ENCODE results near the gene AIF1L.
"Not testable (repeated sequence)": the region's sequence is repeated elsewhere in the genome, so short reads cannot be mapped to it uniquely, and the experiment has no call there.

The AIF1L gene

DNA sequence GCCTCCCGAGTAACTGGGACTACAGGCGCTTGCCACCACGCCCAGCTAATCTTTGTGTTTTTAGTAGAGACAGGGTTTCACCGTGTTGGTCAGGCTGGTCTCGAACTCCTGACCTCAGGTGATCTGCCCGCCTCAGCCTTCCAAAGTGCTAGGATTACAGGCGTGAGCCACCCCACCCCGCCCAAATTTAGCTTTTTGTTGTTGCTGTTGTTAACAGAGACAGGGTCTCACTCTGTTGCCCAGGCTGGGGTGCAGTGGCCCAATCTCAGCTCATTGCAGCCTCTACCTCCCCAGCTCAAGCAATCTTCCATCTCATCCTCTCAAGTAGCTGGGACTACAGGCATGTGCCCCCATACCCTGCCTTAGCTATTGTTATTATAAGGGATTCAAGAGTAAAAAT lies 3.5 kb downstream of the AIF1L start:
- not testable (repeated sequence) for DNase-seq

DNA sequence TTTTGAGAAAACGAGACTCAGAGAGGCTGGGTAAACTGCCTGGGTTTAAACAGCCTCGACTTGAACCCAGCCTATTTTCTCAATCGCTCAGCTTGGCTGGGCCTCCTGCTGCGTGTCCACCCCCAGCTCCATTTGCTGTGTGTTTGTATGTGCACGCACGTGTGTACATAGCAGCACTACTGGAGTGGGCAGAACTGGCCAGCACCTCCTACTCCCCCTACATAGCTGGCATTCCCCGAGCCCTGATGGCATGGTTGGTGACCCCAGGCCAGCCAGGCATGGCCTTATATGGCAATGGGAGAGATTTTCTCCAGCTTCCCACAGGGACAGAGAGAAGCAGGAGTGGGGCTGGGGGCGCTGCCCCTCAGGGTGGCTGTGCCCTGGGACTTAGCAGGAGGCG lies 4.1 kb downstream of the AIF1L start:
- DNase-seq = no peak

DNA sequence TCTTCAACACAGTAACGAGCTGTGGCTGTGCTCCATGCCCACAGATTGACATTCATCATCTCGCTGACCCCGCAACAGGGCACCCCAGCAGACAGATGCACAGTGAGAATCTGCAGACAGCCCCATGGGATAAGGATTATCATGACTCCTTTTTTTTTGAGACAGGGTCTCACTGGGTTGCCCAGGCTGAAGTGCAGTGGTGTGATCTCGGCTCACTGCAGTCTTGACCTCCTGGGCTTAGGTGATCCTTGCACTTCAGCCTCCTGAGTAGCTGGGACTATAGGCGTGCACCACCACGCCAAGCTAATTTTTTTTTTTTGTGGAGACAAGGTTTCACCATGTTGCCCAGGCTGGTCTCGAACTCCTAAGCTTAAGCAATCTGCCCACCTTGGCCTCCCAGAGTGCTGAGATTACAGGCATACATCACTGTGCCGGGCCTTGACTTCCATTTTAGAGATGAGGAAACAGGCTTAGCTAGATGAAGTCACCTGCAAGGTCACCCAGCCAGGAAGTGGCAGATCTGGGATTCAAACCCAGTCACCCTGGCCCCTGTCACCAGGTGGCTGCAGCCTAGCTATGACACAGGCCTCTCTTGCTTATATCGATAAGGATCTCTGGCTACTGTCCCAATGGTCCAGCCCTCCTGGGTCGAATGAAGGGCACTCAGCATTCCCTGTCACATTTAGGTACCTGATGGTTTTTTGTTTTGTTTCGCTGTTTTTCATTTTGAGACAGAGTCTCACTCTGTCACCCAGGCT lies 5.1 kb downstream of the AIF1L start:
- no peak for DNase-seq

DNA sequence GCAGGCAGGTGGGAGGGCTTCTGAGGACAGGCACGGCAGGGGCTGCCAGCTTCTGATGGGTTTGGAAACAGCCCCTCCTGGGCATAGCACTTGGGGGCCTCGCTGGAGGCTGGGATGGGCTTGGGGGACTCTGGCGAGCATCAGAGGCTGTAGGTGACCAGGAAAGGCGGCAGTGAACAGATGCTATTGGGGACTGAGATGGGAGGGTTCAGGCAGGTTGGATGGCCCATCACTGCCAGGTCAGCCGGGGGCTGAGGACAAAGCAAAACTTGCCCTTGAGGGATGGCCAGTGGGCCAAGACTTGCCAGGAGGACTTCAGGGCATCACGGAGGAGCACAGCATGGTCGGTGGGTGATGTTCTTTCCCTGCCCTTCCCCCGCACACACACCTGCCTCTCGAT lies 6.7 kb downstream of the AIF1L start:
- no peak for DNase-seq

DNA sequence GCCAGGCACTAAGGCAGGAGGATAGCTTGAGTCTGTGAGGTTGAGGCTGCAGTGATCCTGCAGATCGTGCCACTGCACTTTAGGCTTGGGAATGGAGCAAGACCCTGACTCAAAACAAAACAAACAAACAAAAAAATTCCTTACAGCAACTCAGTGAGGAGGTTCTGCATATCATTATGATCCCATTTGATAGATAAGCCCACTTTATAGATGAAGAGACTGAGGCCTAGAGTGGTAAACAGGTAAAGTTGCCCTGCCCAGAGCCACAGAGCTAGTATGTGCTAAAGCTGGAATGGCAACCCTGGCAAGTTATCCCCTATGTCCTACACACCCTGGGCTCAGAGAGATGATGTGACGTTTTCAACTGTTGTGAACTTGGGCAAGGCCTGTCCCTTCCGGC lies 7.2 kb downstream of the AIF1L start:
- DNase-seq = no peak

DNA sequence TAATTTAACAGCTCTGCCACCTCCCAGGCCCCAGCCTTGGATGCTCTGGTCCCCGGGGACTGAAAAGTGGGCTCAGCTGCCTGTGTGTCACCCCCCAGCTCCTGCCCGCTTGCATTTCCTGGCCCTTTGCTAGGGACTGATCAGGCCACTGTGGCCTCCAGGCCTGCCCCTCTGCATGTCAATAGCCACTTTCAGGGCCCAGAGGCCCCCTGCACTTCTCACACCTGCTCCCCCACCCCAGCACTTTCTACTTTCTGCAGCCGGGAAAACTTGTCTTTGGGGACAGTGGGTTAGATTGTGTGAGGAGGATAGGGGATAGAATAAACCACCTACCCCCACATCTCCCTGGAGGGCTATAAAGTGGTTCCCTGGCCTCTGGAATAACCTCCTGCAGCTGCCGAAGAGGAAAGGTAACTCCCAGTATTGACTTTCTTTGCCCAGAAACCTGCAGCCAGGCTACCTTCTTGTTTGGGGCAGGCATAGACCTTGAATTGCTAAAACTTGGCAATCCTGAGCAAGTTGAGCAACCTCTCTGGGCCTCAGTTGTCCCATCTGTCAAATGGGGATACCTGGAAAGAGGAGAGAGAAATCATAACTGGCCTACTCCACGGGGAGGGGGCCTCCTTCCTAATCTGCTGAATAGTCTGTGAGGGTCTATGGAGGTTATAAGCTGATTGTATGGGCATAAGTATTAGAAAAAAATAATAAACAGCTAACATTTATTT lies 7.8 kb downstream of the AIF1L start:
- no peak for DNase-seq

DNA sequence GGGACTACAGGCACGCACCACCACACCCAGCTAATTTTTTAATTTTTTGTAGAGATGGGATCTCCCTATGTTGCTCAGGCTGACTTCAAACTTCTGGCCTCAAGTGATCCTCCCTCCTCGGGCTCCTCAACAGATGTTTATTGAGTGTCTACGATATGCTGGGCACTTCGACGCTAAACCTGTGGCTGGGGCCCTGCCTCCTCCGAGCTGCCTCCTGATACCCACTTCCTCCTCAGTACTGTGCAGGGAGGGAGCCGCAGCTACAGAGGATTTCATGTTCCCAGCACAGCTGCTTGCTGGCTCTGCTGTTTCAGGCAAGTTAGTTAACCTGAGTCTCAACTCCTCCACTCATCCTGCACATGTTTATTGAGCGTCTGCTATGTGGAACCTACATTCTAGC lies 9.6 kb downstream of the AIF1L start:
- DNase-seq = no peak

DNA sequence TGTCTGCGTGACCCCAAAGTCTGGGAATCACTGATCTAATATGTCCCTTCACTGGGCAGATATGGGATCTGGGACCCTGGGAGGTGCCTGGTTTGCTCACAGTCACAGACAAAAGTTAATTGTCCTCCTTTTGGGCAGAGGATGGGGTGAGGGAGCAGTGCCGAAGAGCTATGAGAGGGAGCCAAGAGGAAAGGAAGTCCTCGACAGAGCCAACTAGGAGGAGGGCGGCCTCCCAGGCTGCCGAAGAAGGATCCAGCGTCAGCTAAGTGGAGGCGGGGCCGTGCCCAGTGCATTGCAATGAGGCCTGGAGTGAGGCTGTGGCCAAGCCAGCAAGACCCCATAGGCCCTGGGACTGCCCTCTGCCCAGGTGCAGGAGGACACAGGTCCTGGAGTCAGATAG lies 11.4 kb downstream of the AIF1L start:
- no peak for DNase-seq

DNA sequence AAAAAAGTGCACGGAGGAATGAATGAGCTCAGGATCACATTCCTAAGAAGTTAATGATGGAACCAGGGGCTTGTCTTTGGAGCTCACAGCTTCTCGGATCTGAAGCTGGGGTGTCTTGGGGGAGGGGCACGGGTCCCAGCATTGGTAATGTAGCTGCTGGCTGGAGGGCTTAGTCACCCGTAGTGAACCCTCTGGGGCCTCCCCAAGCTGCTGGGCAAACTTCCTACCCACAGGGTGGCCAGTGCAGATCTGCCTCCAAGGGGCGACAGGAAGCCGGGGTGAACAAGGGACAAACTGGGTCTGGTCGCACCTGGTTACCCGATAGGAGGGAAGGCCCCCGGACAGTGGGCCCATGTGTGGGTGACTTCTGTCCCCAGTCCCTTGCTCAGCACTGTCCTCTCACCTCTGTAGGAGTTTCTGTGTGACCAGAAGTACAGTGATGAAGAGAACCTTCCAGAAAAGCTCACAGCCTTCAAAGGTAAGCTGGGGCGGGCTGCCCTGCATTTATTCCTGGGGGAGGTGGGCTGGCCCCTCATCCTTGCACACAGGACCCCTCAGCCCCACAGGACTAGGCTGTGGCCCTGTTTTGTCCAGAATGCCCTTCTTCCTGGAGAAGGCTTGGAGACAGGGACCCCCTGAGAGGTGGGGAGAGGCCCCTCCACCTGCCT lies 15.0 kb downstream of the AIF1L start:
- no peak for DNase-seq

DNA sequence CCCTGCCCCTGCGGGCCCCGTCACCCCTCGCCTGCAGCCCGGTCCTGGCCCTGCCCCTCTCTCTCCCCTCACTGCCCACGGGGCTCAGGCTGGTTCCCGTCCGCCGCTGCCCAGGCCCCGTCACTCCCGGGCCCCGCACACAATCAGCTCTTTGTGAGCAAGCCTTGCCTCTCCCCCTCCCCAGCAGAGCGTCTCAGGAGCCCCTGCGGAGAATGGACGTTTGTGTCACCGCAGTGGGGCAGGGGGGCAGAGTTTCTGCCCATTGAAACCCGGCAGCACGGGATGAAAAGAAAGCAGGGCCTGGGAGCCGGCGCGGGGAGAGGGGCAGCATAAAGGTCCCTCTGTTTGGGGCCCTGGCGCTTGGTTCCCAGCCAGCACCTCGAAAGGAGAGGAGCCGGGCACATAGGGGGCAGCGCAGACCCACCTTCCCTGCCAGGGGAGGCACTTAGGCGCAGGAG lies 15.6 kb downstream of the AIF1L start:
- DNase-seq = no peak

DNA sequence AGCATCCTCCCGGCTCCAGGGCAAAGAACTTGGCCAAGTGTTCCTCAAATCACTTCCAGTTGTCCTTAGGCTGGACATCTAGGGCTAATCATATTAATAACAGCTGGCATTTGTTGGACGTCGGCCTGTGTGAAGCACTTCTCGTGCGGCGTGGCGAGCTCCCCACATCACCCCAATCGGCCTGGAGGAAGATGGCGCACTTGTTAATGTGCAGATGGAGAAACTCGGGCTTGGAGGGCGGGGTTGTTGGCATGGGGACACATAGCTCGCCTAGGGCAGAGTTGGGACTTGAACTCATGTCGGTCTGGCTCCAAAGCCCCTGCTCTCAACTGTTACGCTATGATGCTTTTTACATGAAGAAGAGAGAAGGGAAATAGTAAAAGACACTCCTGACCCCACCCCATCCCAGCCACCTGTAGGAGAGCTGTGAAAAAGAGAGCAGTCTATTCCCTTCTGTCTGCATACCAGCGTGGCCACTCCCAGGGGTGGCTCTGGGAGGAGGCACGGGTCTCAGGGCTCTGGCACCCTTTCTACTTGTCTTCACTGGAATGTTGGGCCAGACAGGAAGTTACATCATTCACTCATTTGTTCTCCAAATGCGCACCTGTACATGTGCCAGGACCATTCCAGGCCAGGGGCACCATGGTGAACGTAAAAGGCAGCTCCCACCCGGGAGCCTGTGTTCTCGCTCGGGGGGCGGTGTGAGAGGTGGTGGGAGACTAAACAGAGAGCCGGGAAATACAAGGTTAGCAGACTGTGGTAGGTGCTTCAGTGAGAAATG lies 16.2 kb downstream of the AIF1L start:
- no peak for DNase-seq

DNA sequence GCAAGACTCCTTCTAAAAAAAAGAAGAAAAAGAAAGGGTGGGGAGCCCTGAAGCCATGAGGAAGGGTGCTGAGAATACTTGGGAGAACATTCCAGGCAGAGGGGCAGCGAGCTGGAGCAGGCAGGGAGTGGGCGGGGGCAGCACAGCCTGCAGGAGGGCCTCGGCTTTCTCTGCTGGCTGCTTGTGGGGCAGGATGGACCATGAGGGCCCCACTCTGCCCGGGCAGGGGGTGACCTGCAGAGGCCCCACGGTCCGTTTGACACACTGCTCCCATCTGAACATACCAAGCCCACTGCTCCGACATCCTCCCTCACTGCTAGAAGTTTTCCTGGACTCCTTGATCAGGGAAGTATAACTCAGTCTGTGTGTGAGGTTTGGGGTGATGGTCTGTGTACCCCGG lies 17.3 kb downstream of the AIF1L start:
- no peak for DNase-seq

DNA sequence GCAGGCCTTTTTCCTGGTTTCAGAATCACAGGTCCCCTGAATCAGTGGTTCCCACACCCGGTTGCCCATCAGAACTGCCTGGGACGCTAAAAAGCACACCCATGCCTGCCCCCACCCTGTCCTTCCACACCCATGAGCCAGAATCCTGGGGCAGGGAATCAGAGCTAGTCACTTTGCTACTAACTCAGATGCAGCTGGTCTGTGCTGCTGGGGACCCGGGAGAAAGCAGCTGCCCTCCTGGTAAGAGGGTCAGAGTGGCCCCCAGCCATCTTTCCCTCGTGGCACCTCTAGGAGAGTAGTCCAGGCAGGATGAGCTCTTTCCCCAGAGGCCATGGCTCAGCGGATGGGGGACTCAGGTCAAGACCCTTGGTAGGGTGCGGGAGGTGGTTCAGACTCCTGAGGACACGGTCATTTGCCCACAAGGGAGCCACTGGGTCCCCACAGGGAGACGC lies 17.8 kb downstream of the AIF1L start:
- no peak for DNase-seq

DNA sequence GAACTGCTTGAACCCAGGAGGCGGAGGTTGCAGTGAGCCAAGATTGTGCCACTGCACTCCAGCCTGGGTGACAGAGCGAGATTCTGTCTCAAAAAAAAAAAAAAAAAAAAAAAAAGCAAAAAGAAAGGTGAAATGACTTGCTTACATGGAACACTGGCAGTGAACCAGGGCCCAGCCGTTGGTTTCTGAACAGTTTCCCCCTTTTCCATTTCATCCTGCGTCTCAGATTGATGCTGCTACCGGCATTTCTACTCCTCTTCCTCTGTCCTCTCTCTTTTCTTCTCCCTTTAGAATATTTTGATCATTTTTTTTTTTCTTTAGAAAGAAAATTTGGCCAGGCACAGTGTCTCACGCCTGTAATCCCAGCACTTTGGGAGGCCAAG lies 19.0 kb downstream of the AIF1L start:
- DNase-seq = not testable (repeated sequence)

DNA sequence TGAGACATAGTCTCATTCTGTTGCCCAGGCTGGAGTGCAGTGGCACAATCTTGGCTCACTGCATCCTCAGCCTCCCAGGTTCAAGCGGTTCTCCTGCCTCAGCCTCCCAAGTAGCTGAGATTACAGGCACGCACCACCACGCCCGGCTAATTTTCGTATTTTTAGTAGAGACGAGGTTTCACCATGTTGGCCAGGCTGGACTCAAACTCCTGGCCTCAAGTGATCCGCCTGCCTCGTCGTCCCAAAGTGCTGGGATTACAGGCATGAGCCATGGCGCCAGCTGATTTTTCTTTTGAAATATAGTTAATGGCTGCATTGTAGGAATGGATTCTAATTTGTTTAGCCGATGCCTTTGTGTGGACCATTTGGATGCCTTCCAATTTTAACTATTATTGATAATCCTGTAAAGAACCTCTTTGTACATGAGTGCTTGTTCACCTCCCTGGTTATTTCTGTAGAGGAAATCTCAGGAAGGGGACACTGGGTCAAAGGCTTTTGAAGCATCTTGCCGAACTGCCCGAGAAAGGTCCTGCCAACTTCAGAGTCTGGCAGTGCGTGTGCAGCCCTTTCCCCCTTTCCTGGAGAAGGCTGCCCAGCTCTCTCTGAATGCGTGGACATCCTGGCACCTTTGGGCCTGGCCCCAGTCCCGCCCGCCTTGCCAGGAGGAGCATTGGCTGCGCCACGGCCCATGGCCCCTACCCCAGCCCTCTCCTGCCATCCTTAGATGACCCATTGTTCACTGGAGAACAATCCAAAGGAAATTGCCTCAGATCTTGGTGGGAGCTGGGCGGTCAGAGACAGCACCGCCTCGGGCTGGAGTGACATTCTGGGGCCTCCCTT lies 20.2 kb downstream of the AIF1L start:
- DNase-seq = no peak

DNA sequence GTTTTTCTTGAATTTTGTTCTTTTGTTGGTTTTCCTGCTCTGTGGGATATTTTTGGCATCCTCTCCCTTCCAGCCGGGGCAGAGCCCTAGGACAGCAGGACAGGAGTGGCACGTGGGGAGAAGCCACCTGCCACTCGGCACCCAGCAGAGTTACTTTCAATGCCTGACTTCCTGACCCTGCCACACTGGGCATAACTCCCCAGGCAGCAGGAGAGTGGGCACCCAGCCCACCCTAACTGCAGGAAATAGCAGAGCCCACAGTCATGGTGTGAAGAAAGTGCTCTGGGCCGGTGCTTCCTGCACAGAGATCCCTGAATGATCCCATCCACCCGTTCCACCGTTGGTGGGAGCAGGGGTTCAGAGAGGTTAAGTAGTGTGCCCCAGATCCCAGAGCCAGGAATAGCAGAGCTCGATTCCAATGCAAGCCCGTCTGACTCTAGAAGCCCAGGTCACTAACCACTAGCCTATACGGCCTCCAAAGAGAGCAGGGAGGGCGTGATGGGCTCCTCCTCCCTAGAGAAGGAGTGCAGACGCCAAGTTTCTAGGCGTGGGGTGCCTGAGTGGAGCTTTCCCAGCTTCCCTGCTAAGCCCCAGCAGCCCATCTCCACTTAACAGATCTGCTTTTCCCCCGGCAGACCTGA lies 20.9 kb downstream of the AIF1L start:
- no peak for DNase-seq

DNA sequence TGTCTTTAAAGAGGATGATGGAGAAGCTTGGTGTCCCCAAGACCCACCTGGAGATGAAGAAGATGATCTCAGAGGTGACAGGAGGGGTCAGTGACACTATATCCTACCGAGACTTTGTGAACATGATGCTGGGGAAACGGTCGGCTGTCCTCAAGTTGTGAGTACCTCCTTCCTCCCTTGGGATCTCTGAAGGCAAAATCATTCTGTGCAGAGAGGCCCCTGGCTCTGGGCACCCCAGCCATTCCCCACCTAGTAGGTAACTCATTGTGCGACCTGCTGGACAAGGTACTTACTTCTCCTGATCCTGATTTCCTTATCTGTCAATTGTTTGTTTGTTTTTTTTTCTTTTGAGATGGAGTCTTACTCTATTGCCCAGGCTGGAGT lies 21.4 kb downstream of the AIF1L start:
- DNase-seq = no peak

DNA sequence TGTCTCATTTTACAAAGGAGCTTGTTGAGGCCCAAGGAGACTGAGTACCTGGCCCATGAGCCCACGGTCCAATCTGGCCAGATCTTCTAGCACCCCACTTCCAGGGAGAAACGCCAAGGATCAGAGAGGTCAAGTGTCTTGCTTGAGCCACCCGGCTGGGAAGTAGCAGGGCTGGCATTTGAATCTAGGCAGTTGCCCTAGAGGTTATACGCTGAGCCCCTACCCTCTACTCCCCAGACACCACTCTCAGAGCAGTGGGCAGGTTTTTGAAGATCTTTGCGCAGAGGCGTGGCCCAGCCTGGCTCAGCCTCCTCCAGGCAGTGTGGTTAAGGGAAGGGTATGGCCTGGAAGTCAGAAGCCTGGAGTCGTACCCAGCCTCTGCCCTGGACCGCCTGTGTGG lies 23.3 kb downstream of the AIF1L start:
- DNase-seq = no peak

DNA sequence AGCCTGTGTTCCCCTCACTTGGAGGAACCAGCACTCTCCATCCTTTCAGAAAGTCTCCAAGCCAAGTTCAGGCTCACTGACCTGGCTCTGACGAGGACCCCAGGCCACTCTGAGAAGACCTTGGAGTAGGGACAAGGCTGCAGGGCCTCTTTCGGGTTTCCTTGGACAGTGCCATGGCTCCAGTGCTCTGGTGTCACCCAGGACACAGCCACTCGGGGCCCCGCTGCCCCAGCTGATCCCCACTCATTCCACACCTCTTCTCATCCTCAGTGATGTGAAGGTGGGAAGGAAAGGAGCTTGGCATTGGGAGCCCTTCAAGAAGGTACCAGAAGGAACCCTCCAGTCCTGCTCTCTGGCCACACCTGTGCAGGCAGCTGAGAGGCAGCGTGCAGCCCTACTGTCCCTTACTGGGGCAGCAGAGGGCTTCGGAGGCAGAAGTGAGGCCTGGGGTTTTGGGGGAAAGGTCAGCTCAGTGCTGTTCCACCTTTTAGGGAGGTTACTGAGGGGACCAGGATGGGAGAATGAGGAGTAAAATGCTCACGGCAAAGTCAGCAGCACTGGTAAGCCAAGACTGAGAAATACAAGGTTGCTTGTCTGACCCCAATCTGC lies 24.4 kb downstream of the AIF1L start:
- no peak for DNase-seq

DNA sequence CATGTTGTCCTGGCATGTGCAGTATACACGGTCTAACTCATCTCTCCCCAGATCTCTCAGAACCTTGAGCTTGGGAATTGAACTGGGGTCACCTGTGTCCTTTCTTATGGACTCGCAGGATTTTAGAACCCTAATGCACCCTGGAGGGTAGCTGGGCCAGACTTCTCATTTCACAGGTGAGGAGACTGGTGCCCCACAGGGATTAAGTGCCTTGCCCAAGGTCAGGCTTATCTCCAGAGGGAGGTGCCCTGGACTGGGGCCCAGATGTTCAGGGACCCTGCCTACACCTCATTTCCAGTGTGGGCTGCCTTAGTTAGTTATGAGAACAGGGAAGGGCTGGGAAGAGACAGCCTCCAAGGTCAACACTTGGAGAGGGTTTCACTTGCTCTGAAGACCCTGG lies 25.0 kb downstream of the AIF1L start:
- no peak for DNase-seq

DNA sequence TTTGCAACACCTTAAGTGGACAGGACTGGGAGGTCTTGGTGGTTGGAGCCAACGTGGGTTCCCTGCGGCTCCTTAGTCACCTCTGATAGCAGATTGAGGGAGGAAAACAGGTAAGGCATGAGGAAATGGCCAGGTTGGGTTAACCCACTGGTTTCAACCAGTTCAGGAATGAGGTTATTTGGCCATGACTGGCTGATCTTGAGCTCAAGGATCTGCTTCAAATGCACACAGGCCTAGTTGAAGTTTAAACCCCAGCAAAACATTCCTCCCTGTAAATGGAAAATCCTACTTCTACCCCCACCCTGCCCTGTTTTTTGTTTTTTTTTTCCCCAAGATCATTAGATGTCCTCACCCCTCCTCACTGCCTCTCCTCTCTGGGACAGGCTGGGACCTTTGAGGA lies 25.8 kb downstream of the AIF1L start:
- no peak for DNase-seq

DNA sequence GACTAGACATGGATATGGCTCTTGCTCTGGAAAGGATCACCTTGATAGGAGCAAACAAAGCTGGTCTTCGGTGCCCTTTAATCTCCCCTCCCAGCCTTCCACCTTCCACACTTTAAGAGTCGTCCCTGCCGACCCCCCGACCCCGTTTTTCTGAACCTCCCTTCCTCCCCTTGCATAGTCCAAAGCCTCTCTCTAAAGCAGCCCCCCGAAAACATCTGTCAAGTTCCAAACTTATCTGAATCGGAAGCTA lies 28.6 kb downstream of the AIF1L start:
- no peak for DNase-seq

All from stimulated activated CD8-positive, alpha-beta memory T cell treated with anti-CD3 and anti-CD28 coated beads, Interleukin-4, amount 100 ng/mL, for 48 hours (primary cell).